GM21825 (cell line): ENCODE results near the gene ATP1A2.

ENCODE experiments used
- ATAC-seq: cut with Tn5 transposase; IDR thresholded peaks from one replicate; pipeline ENCODE4 v1.9.1; 2021; ENCODE audit warnings: mild to moderate bottlenecking, moderate library complexity; ENCODE audit not compliant: unreplicated experiment

Gene ATP1A2

GRCh38 chr1:160084771-160085321 lies 30.7 kb upstream of the ATP1A2 start:
- ATAC-seq, result no peak

- ATAC-seq, result no peak
Observed at GRCh38 chr1:160085686-160086455, 29.7 kb upstream of the ATP1A2 start.

GRCh38 chr1:160086456-160086892 lies 29.1 kb upstream of the ATP1A2 start:
- ATAC-seq, result no peak

- no peak for ATAC-seq
Observed at GRCh38 chr1:160087118-160087662, 28.4 kb upstream of the ATP1A2 start.

- no peak for ATAC-seq
Observed at GRCh38 chr1:160089883-160090282, 25.7 kb upstream of the ATP1A2 start.

- ATAC-seq, result no peak
Observed at GRCh38 chr1:160090760-160091159, 24.8 kb upstream of the ATP1A2 start.

GRCh38 chr1:160091666-160092223 lies 23.8 kb upstream of the ATP1A2 start:
- ATAC-seq, result no peak

GRCh38 chr1:160092366-160093068 lies 23.0 kb upstream of the ATP1A2 start:
- no peak for ATAC-seq

GRCh38 chr1:160093069-160093395 lies 22.5 kb upstream of the ATP1A2 start:
- no peak for ATAC-seq

GRCh38 chr1:160093624-160094290 lies 21.8 kb upstream of the ATP1A2 start:
- ATAC-seq, result no peak

GRCh38 chr1:160094291-160094625 lies 21.3 kb upstream of the ATP1A2 start:
- no peak for ATAC-seq

- ATAC-seq, result no peak
Observed at GRCh38 chr1:160094806-160095205, 20.8 kb upstream of the ATP1A2 start.

GRCh38 chr1:160095382-160096105 lies 20.0 kb upstream of the ATP1A2 start:
- no peak for ATAC-seq

- no peak for ATAC-seq
Observed at GRCh38 chr1:160096274-160097116, 19.1 kb upstream of the ATP1A2 start.

- ATAC-seq, result no peak
Observed at GRCh38 chr1:160097151-160097910, 18.2 kb upstream of the ATP1A2 start.

- ATAC-seq, result peak; percentile 54
Observed at GRCh38 chr1:160097911-160098851, 17.4 kb upstream of the ATP1A2 start, which contains the start of gene IGSF8. Gene IGSF8, minus strand, starts transcription at chr1:160098619. Its CDS starts 147 bp downstream, at chr1:160098472.

GRCh38 chr1:160098852-160099561 lies 16.6 kb upstream of the ATP1A2 start:
- ATAC-seq, result peak; percentile 76
